Liver (tissue), 3 donors: ENCODE results near the gene DUSP10.

ENCODE experiments used
- ATF3 ChIP-seq: IDR thresholded peaks from 2 replicates; pipeline ENCODE4 v1.6.1; 2016; ENCODE audit warnings: antibody characterized with exemption
- EGR1 ChIP-seq, 2 donors: IDR thresholded peaks; 2 replicates each; pipeline ENCODE4 v1.6.1; 2016 to 2018; ENCODE audit warnings: antibody characterized with exemption in 2 of 2, low read depth in 2 of 2
- FOXA1 ChIP-seq: IDR thresholded peaks from 2 replicates; pipeline ENCODE4 v1.6.1; 2016; ENCODE audit warnings: antibody characterized with exemption
- HNF4A ChIP-seq, 2 donors: conservative IDR thresholded peaks; 2 replicates each; pipeline ENCODE4 v1.6.1; 2016; ENCODE audit warnings: antibody characterized with exemption in 2 of 2, mild to moderate bottlenecking in 2 of 2
- HNF4G ChIP-seq: IDR thresholded peaks from 2 replicates; pipeline ENCODE4 v1.6.1; 2016; ENCODE audit warnings: antibody characterized with exemption
- JUND ChIP-seq, 2 donors: IDR thresholded peaks; 2 replicates each; pipeline ENCODE4 v1.6.1; 2016; ENCODE audit warnings: antibody characterized with exemption in 2 of 2
- REST ChIP-seq: IDR thresholded peaks from 2 replicates; pipeline ENCODE4 v1.6.1; 2016; ENCODE audit warnings: antibody characterized with exemption, mild to moderate bottlenecking
- RXRA ChIP-seq, 2 donors: IDR thresholded peaks; 2 replicates each; pipeline ENCODE4 v1.6.1; 2017 to 2018; ENCODE audit warnings: antibody characterized with exemption in 2 of 2, mild to moderate bottlenecking in 1 of 2
- SP1 ChIP-seq: IDR thresholded peaks from 2 replicates; pipeline ENCODE4 v1.6.1; 2018; ENCODE audit warnings: antibody characterized with exemption, mild to moderate bottlenecking
- YY1 ChIP-seq: IDR thresholded peaks from 2 replicates; pipeline ENCODE4 v1.6.1; 2016; ENCODE audit warnings: antibody characterized with exemption, mild to moderate bottlenecking
- TF ChIP-seq, protein P1 (sequence below): fragments of 150-350 bp; IDR thresholded peaks from 2 replicates; pipeline ENCODE4 v1.5.1; 2017; ENCODE audit warnings: improper control_type of control experiment, low read depth, low read length; ENCODE audit not compliant: missing input control
- TF ChIP-seq, protein P2 (sequence below): IDR thresholded peaks from 2 replicates; pipeline ENCODE4 v1.6.1; 2016; ENCODE audit warnings: antibody characterized with exemption
- donor health status: healthy.
- donor health status: healthy.

DNA sequence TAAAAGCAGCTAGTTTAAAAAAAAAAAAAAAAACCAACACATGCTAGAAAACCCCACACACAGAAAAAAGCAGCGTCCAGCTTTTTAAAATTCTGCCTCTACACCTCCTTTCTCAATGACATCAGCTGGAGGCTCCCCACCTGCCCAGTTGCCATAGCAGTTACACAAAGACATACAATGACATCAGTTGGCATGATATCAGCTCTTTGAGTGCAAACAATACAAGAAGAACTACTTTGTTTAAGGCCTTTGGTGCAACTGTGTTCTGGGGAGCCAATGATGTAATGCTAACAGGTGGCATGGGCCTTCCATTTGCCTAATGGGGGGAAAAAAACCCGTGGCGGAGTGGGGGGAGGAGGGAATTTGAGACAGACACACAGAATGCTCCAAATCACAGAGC is 32.9 kb downstream of the DUSP10 start:
- TF ChIP-seq, protein P1, sequence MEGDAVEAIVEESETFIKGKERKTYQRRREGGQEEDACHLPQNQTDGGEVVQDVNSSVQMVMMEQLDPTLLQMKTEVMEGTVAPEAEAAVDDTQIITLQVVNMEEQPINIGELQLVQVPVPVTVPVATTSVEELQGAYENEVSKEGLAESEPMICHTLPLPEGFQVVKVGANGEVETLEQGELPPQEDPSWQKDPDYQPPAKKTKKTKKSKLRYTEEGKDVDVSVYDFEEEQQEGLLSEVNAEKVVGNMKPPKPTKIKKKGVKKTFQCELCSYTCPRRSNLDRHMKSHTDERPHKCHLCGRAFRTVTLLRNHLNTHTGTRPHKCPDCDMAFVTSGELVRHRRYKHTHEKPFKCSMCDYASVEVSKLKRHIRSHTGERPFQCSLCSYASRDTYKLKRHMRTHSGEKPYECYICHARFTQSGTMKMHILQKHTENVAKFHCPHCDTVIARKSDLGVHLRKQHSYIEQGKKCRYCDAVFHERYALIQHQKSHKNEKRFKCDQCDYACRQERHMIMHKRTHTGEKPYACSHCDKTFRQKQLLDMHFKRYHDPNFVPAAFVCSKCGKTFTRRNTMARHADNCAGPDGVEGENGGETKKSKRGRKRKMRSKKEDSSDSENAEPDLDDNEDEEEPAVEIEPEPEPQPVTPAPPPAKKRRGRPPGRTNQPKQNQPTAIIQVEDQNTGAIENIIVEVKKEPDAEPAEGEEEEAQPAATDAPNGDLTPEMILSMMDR, result no peak
- peak; percentile 23 to 49 for TF ChIP-seq HNF4A (conservative IDR thresholded peaks at IDR 0.05)
- peak; percentile 47 for TF ChIP-seq SP1
- TF ChIP-seq, protein P2, sequence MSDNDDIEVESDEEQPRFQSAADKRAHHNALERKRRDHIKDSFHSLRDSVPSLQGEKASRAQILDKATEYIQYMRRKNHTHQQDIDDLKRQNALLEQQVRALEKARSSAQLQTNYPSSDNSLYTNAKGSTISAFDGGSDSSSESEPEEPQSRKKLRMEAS, result peak; percentile 64
- TF ChIP-seq ATF3, result peak; percentile 77
- TF ChIP-seq FOXA1, result no peak
- TF ChIP-seq REST, result peak; percentile 38
- TF ChIP-seq JUND (IDR thresholded peaks at IDR 0.05), result peak; percentile 81 to 84
- peak; percentile 51 for TF ChIP-seq YY1
- TF ChIP-seq HNF4G, result no peak
- peak; percentile 20 to 59 for TF ChIP-seq RXRA (IDR thresholded peaks at IDR 0.05)
- no peak for TF ChIP-seq EGR1 (IDR thresholded peaks at IDR 0.05; ENCODE audit: low read depth in 2 of 2)
